HUES64 (cell line): ENCODE measurements around the gene ANO7.

ENCODE experiments used
- H3K27ac ChIP-seq: 2 replicates; pipeline ENCODE4 v1.7.0; 2013; ENCODE audit warnings: low read depth, low read length, inconsistent platforms
- H3K27me3 ChIP-seq: 2 replicates; pipeline ENCODE4 v1.6.1; 2013; ENCODE audit warnings: mild to moderate bottlenecking, low read length; ENCODE audit not compliant: insufficient read depth
- H3K36me3 ChIP-seq: 2 replicates; pipeline ENCODE4 v1.6.1; 2013; ENCODE audit warnings: mild to moderate bottlenecking, low read length; ENCODE audit not compliant: insufficient read depth
- H3K4me1 ChIP-seq: 2 replicates; pipeline ENCODE4 v1.6.1; 2013; ENCODE audit warnings: mild to moderate bottlenecking, low read length, moderate library complexity; ENCODE audit not compliant: insufficient read depth
- H3K4me3 ChIP-seq: 2 replicates; pipeline ENCODE4 v1.5.1; 2013; ENCODE audit warnings: mild to moderate bottlenecking, low read length, moderate library complexity
- H3K9ac ChIP-seq: 2 replicates; pipeline ENCODE4 v1.6.1; 2013; ENCODE audit warnings: mild to moderate bottlenecking, low read depth, low read length
- H3K9me3 ChIP-seq: 2 replicates; pipeline ENCODE4 v1.6.1; 2013; ENCODE audit warnings: low read depth, low read length; ENCODE audit not compliant: insufficient read depth
- WGBS: fragments of 150-250, 120-280 bp; methylation state at CpG from one replicate; pipeline ENCODE4 v1.1.7; 2013; ENCODE audit warnings: missing lambda C conversion rate; 5-methylcytosine and 5-hydroxymethylcytosine counted together

The ANO7 gene

GRCh38 chr2:241219856-241220356 lies 31.4 kb downstream of the ANO7 start:
- Histone ChIP-seq H3K9me3 (no peaks in the 10 kb centered on the region), H3K27me3 (no peaks in the 10 kb centered on the region), H3K36me3 (0 out of 2 replicates have a peak, but pooled peaks cover 2% of the 10 kb centered on the region), H3K4me3 (no peak overlapping the region), H3K27ac (no peak overlapping the region), H3K4me1 (peaks cover 14% of the 10 kb centered on the region), H3K9ac (no peak overlapping the region)
- 89% methylated on average over 6 of the region's 6 CpGs for WGBS

DNA sequence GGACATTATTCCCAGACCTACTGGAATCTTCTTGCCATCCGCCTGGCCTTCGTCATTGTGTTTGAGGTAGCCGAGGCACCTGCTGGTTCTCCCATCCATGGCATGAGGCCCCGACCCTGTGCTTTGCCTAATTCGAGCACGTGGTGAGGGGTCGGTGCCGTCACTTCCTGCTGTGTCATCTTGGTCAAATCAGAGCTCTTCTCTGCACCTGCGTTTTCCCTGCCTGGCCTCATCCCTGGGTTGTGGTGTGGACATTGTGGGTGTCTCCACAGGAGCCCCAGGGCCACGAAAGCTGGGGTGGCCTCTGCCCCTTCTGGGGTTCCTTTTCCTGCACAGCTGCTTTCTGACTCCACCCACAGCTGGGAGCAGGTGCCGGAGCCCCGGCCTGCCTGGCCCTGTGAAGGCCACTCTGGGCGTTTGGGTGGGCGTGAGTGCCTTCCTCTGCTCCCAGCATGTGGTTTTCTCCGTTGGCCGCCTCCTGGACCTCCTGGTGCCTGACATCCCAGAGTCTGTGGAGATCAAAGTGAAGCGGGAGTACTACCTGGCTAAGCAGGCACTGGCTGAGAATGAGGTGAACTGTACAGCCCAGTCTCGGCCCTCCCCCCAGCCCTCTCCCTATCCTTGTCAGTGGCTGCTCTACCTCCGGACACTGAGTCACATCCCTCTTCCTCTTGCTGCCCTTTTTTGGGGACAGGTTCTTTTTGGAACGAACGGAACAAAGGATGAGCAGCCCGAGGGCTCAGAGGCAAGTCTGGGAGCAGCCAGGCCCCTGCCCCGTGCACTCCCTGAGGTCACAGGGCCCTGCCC lies 34.9 kb downstream of the ANO7 start:
- Histone ChIP-seq H3K27me3 (no peaks in the 10 kb centered on the region), H3K9ac (no peak overlapping the region)

GRCh38 chr2:241224018-241224850 lies 35.8 kb downstream of the ANO7 start:
- no peak overlapping the region for H3K27ac ChIP-seq
- WGBS: 75% methylated on average over 26 of the region's 26 CpGs

More for the DNA sequence above, 34.9 kb downstream of the ANO7 start:
- H3K4me3 ChIP-seq: no peak overlapping the region
- H3K36me3 ChIP-seq: peaks cover 29% of the 10 kb centered on the region
- H3K4me1 ChIP-seq: peaks cover 11% of the 10 kb centered on the region
- no peaks in the 10 kb centered on the region for H3K9me3 ChIP-seq
- no peak overlapping the region for H3K27ac ChIP-seq
- 84% methylated on average over 23 of the region's 23 CpGs for WGBS

GRCh38 chr2:241224851-241225438 lies 36.5 kb downstream of the ANO7 start:
- Histone ChIP-seq H3K27me3 (no peaks in the 10 kb centered on the region), H3K27ac (no peak overlapping the region), H3K4me1 (peaks cover 6% of the 10 kb centered on the region; the same call in 1 of the 2 replicates), H3K36me3 (peaks cover 43% of the 10 kb centered on the region), H3K9ac (no peak overlapping the region), H3K9me3 (no peaks in the 10 kb centered on the region), H3K4me3 (no peak overlapping the region)
- 89% methylated on average over 8 of the region's 8 CpGs for WGBS

More at GRCh38 chr2:241224018-241224850, 35.8 kb downstream of the ANO7 start:
- no peak overlapping the region for H3K9ac ChIP-seq
- H3K9me3 ChIP-seq: no peaks in the 10 kb centered on the region
- H3K27me3 ChIP-seq: no peaks in the 10 kb centered on the region
- peaks cover 8% of the 10 kb centered on the region for H3K4me1 ChIP-seq
- no peak overlapping the region for H3K4me3 ChIP-seq
- H3K36me3 ChIP-seq: peaks cover 37% of the 10 kb centered on the region

GRCh38 chr2:241225545-241225944 lies 37.1 kb downstream of the ANO7 start:
- 96% methylated on average over 16 of the region's 16 CpGs for WGBS
- Histone ChIP-seq H3K4me3 (no peak overlapping the region), H3K4me1 (peaks cover 6% of the 10 kb centered on the region; the same call in 1 of the 2 replicates), H3K36me3 (peaks cover 49% of the 10 kb centered on the region), H3K9me3 (no peaks in the 10 kb centered on the region), H3K27ac (no peak overlapping the region), H3K9ac (no peak overlapping the region), H3K27me3 (no peaks in the 10 kb centered on the region)

- Histone ChIP-seq H3K4me1 (peaks cover 6% of the 10 kb centered on the region; the same call in 1 of the 2 replicates), H3K9ac (no peak overlapping the region), H3K27ac (no peak overlapping the region), H3K9me3 (no peaks in the 10 kb centered on the region), H3K36me3 (peaks cover 54% of the 10 kb centered on the region), H3K27me3 (no peaks in the 10 kb centered on the region), H3K4me3 (no peak overlapping the region)
- WGBS: 96% methylated on average over 16 of the region's 16 CpGs
These were observed 37.5 kb downstream of the ANO7 start for GRCh38 chr2:241225983-241226382.

DNA sequence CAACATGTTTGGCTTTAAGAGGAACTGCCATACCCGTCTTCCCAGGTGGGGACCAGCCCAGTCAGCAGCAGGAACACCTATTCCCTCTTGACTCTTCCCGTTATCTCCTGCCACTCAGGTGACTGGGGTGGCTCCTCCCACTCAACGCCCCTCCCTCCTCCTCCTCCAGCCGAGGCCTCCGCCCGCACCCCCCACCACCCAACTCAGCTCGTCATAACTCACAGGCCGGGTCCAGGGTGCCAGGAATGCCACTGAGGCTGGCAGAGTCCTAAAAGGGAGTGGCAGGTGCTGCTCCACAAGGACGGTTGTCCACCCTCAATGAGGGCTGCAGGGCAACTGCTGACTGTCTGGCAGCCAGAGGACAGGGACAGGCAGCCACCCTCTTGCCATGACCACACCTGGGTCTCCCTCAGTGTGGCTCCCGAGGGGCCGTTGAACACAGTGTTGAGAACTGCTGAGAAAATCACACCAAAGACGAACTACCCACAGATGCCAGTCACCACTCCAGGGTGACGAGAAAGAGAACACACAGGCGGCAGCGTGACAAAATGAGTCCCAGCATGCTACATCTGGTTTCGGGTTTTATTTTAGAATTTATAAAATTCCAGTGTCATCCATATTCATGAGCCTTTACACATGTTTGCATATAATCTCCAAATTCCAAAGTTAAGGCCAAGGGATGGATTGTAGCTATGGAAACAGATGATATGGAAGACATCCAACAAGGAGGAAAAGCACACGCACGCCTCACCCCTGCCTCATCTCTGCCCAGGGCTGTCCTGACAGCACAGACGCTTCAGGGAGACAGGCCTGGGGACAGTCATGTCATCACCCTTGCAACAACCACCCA lies 38.5 kb downstream of the ANO7 start:
- no peak overlapping the region for H3K4me3 ChIP-seq
- H3K27me3 ChIP-seq: no peaks in the 10 kb centered on the region
- 90% methylated on average over 19 of the region's 19 CpGs for WGBS
- H3K9ac ChIP-seq: no peak overlapping the region
- no peaks in the 10 kb centered on the region for H3K9me3 ChIP-seq
- H3K27ac ChIP-seq: no peak overlapping the region
- H3K4me1 ChIP-seq: peaks cover 6% of the 10 kb centered on the region; the same call in 1 of the 2 replicates
- peaks cover 60% of the 10 kb centered on the region for H3K36me3 ChIP-seq

DNA sequence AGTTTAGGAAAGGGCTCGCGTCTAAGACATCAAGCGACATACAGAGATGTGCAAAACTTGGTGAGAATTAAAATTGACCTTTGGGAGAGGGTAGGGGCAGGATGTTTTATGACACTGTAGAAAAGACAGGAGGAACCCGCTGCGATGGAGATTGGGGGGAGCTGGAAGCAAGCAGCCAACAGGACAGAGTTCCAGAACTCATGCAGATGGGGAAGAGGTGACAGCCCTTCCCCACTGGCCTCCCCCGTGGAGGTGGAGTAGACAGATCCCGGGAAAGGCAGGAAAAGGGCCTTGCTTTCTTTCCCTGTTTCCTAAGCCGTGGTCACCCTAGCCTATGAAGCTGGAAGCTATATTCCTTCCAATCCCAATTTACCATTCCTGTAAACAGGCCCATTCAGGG lies 39.1 kb downstream of the ANO7 start:
- H3K9me3 ChIP-seq: no peaks in the 10 kb centered on the region
- WGBS: 95% methylated on average over 8 of the region's 8 CpGs
- H3K27ac ChIP-seq: no peak overlapping the region
- no peak overlapping the region for H3K4me3 ChIP-seq
- H3K9ac ChIP-seq: no peak overlapping the region
- peaks cover 6% of the 10 kb centered on the region; the same call in 1 of the 2 replicates for H3K4me1 ChIP-seq
- H3K27me3 ChIP-seq: no peaks in the 10 kb centered on the region
- H3K36me3 ChIP-seq: peaks cover 67% of the 10 kb centered on the region

DNA sequence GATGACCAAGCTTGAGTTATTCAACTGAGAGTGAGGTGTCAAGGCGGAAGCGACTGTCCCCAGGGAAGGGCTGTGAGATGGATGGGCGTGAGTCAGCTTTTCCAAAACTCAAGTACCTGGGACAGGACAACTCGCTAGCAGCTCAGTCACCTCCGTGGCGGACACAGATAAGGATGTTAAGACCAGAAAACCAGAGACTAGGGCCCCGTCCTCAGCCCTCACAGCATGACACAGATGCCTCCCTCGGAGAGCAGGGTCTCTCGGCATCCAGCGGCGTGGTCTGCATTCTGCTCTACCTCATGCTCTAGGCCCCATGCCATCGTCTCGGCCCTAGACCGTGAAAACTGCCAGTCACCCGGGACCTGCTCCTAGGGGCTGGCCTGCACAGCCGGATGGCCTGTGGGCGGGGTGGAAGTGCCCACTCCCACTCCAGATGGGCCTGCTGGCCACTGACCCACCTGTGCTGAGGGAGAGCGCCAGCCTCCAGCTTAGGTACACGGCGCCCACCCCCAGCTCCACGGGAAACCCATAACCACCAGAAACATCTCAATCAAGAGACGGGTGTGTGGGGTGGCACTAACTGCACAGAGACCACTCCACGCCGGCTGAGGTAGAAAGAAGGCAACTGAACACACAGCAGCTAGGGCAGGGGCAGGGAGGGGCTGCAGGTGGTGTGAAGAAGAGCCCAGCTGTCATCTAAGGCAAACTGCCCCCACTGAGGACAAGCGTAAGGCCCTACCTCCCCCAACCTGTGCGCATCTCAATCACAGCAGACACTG lies 39.8 kb downstream of the ANO7 start:
- 95% methylated on average over 26 of the region's 26 CpGs for WGBS
- Histone ChIP-seq H3K4me3 (no peak overlapping the region), H3K9me3 (no peaks in the 10 kb centered on the region), H3K9ac (no peak overlapping the region), H3K36me3 (peaks cover 74% of the 10 kb centered on the region), H3K27ac (no peak overlapping the region), H3K27me3 (no peaks in the 10 kb centered on the region), H3K4me1 (peaks cover 6% of the 10 kb centered on the region; the same call in 1 of the 2 replicates)
